K562 (cell line): ENCODE results near the gene GEMIN7.

ENCODE experiments used
- JUND ChIP-seq, 2 experiments: IDR thresholded peaks; 2 replicates in 1 of 2; 3 replicates in 1 of 2; pipeline ENCODE4 v1.6.1; 2011; ENCODE audit warnings: borderline replicate concordance in 2 of 2, low read depth in 2 of 2, low read length in 2 of 2, improper control_type of control experiment in 1 of 2, missing biosample characterization in 1 of 2, missing genetic modification characterization in 1 of 2, missing genetic modification reagents in 1 of 2
- MAZ ChIP-seq, 2 experiments: fragments of 450-650 bp in 1 of 2; sonication (generic) in 1 of 2; formaldehyde crosslinking; IDR thresholded peaks in 1 of 2; conservative IDR thresholded peaks in 1 of 2; 2 replicates each; pipeline versions ENCODE4 v1.4.0 to v1.5.0; 2020; ENCODE audit warnings: mild to moderate bottlenecking in 1 of 2, missing genetic modification reagents in 1 of 2
- SP2 ChIP-seq: IDR thresholded peaks from 2 replicates; pipeline ENCODE4 v1.6.1; 2011; ENCODE audit warnings: mild to moderate bottlenecking, low read depth, low read length, moderate library complexity; ENCODE audit not compliant: poor library complexity, severe bottlenecking; ENCODE audit errors: extremely low read depth
- ZNF24 ChIP-seq: fragments of 450-650 bp; IDR thresholded peaks from 2 replicates; pipeline ENCODE4 v1.6.1; 2016

- no peak for TF ChIP-seq MAZ (CRISPR knock-in tag; conservative IDR thresholded peaks at IDR 0.05 in 1 of 2, IDR thresholded peaks at IDR 0.05 in 1 of 2)
- TF ChIP-seq ZNF24 = no peak
- no peak for TF ChIP-seq JUND (IDR thresholded peaks at IDR 0.05; ENCODE audit: borderline replicate concordance, low read depth, low read length)
- TF ChIP-seq JUND (tag; IDR thresholded peaks at IDR 0.05; ENCODE audit: borderline replicate concordance, low read depth, low read length) = no peak
- no peak for TF ChIP-seq SP2
Observed at GRCh38 chr19:45063851-45064801, 14.9 kb upstream of the GEMIN7 start.
